IMR-90 (cell line): ENCODE data around the gene TDRD12. TPM values are rescaled to one million over a fixed set of nuclear protein-coding genes. Genes with fewer than 3 reads are reported as not detected.

Experiments used
- ATAC-seq: fragments of 200-7000 bp; cut with Tn5 transposase; 2 replicates; pipeline ENCODE4 v1.9.1; 2020; ENCODE audit warnings: low read depth, mild to moderate bottlenecking, moderate library complexity
- BruUV-seq: library from RNA; stranded (reverse); fragments of 400-500 nt; replicated peaks from 2 replicates; lab custom pipeline; 2021; lab: Mats Ljungman, UMichigan
- CTCF ChIA-PET: fragments of 300-600 bp; formaldehyde crosslinking; extraction: SDS; loops from one replicate; lab custom pipeline; 2021; ENCODE audit warnings: antibody characterized with exemption; lab: Yijun Ruan, JAX
- POLR2A ChIA-PET: fragments of 300-600 bp; sonication (Branson Sonifier 250); formaldehyde crosslinking; loops from one replicate; lab custom pipeline; 2022; ENCODE audit warnings: antibody characterized with exemption; ENCODE audit not compliant: unreplicated experiment; lab: Charles Lee
- DNase-seq: peaks from one replicate; pipeline ENCODE4 v3.0.0; 2013
- H2AFZ ChIP-seq: replicated peaks from 2 replicates; pipeline ENCODE3; 2013; ENCODE audit warnings: low read length, mild to moderate bottlenecking; ENCODE audit not compliant: poor library complexity
- H2AK5ac ChIP-seq: 2 replicates; pipeline ENCODE4 v1.6.1; 2013; ENCODE audit warnings: low read depth, low read length, inconsistent platforms
- H2AK9ac ChIP-seq: replicated peaks from 2 replicates; pipeline ENCODE3; 2013; ENCODE audit warnings: mild to moderate bottlenecking, low read depth, low read length, moderate library complexity; ENCODE audit not compliant: poor library complexity
- H2BK120ac ChIP-seq: 2 replicates; pipeline ENCODE4 v1.6.1; 2013; ENCODE audit warnings: low read depth, low read length, inconsistent platforms
- H2BK15ac ChIP-seq: 3 replicates; pipeline ENCODE4 v1.6.1; 2013; ENCODE audit warnings: low read depth, low read length, inconsistent platforms
- H2BK20ac ChIP-seq: 2 replicates; pipeline ENCODE4 v1.6.1; 2013; ENCODE audit warnings: low read depth, mild to moderate bottlenecking, inconsistent platforms, low read length, moderate library complexity
- H2BK5ac ChIP-seq: 2 replicates; pipeline ENCODE4 v1.6.1; 2013; ENCODE audit warnings: mild to moderate bottlenecking, low read depth, low read length, inconsistent platforms; ENCODE audit not compliant: poor library complexity, severe bottlenecking
- H3K14ac ChIP-seq: replicated peaks from 2 replicates; pipeline ENCODE4 v1.6.1; 2013; ENCODE audit warnings: low read depth, low read length, inconsistent platforms
- H3K18ac ChIP-seq: 2 replicates; pipeline ENCODE4 v1.6.1; 2013; ENCODE audit warnings: low read depth, low read length, control low read depth
- H3K23ac ChIP-seq: 2 replicates; pipeline ENCODE4 v1.6.1; 2013; ENCODE audit warnings: low read depth, low read length, inconsistent platforms
- H3K27ac ChIP-seq: 2 replicates; pipeline ENCODE4 v1.5.1; 2013; ENCODE audit warnings: mild to moderate bottlenecking, control low read depth, low read length; ENCODE audit not compliant: insufficient read depth
- H3K27me3 ChIP-seq: 2 replicates; pipeline ENCODE4 v1.6.1; 2013; ENCODE audit warnings: low read length; ENCODE audit not compliant: control insufficient read depth, insufficient read depth
- H3K36me3 ChIP-seq: 2 replicates; pipeline ENCODE4 v1.6.1; 2013; ENCODE audit warnings: low read length, mixed read lengths; ENCODE audit not compliant: control insufficient read depth, insufficient read depth
- H3K4ac ChIP-seq: 2 replicates; pipeline ENCODE4 v1.6.1; 2013; ENCODE audit warnings: low read depth, low read length, inconsistent platforms
- H3K4me1 ChIP-seq: 2 replicates; pipeline ENCODE4 v1.6.1; 2013; ENCODE audit warnings: low read length, mixed read lengths; ENCODE audit not compliant: control insufficient read depth, insufficient read depth
- H3K4me2 ChIP-seq: 2 replicates; pipeline ENCODE4 v1.6.1; 2013; ENCODE audit warnings: low read depth, mild to moderate bottlenecking, control low read depth, low read length, moderate library complexity
- H3K4me3 ChIP-seq: 2 replicates; pipeline ENCODE4 v1.5.1; 2013; ENCODE audit warnings: low read depth, mild to moderate bottlenecking, control low read depth, low read length, moderate library complexity; ENCODE audit not compliant: insufficient read depth
- H3K56ac ChIP-seq: 2 replicates; pipeline ENCODE4 v1.6.1; 2013; ENCODE audit warnings: low read length, inconsistent platforms; ENCODE audit not compliant: insufficient read depth; ENCODE audit errors: extremely low read depth
- H3K79me1 ChIP-seq, 2 experiments: 2 replicates each; pipeline ENCODE4 v1.6.1; 2013; ENCODE audit warnings: low read length in 2 of 2, inconsistent platforms in 1 of 2, low read depth in 1 of 2
- H3K9ac ChIP-seq: 2 replicates; pipeline ENCODE4 v1.6.1; 2013; ENCODE audit warnings: low read depth, low read length, control low read depth
- H3K9me1 ChIP-seq: 2 replicates; pipeline ENCODE4 v1.6.1; 2013; ENCODE audit warnings: low read length, inconsistent platforms; ENCODE audit not compliant: insufficient read depth
- H3K9me3 ChIP-seq: 2 replicates; pipeline ENCODE4 v1.6.1; 2013; ENCODE audit warnings: low read length; ENCODE audit not compliant: control insufficient read depth, insufficient read depth
- H4K20me1 ChIP-seq: 2 replicates; pipeline ENCODE4 v1.6.1; 2013; ENCODE audit warnings: low read length, inconsistent platforms; ENCODE audit not compliant: insufficient read depth
- H4K5ac ChIP-seq: 2 replicates; pipeline ENCODE4 v1.6.1; 2013; ENCODE audit warnings: mild to moderate bottlenecking, low read depth, low read length, control low read depth
- H4K8ac ChIP-seq, 2 experiments: 2 replicates each; pipeline ENCODE4 v1.6.1; 2013; ENCODE audit warnings: low read depth in 2 of 2, low read length in 2 of 2, control low read depth in 1 of 2, inconsistent platforms in 1 of 2
- H4K91ac ChIP-seq: 2 replicates; pipeline ENCODE4 v1.6.1; 2013; ENCODE audit warnings: low read depth, low read length, inconsistent platforms; ENCODE audit not compliant: insufficient read depth
- BHLHE40 ChIP-seq: fragments of 150-350 bp; IDR thresholded peaks from 2 replicates; pipeline ENCODE4 v1.6.1; 2016; ENCODE audit warnings: mild to moderate bottlenecking, low read depth, low read length
- CEBPB ChIP-seq: IDR thresholded peaks from 2 replicates; pipeline ENCODE4 v1.6.1; 2012; ENCODE audit warnings: low read depth, low read length, improper control_type of control experiment
- CHD1 ChIP-seq: IDR thresholded peaks from 2 replicates; pipeline ENCODE4 v1.6.1; 2012; ENCODE audit warnings: low read depth, low read length, improper control_type of control experiment
- FOS ChIP-seq: fragments of 150-350 bp; IDR thresholded peaks from 2 replicates; pipeline ENCODE4 v1.6.1; 2016; ENCODE audit warnings: low read depth, low read length
- MAFK ChIP-seq: IDR thresholded peaks from 2 replicates; pipeline ENCODE4 v1.6.1; 2012; ENCODE audit warnings: low read depth, low read length, improper control_type of control experiment
- MAZ ChIP-seq: IDR thresholded peaks from 2 replicates; pipeline ENCODE4 v1.6.1; 2012; ENCODE audit warnings: low read depth, mild to moderate bottlenecking, low read length, improper control_type of control experiment, moderate library complexity, borderline replicate concordance
- MXI1 ChIP-seq: IDR thresholded peaks from 2 replicates; pipeline ENCODE4 v1.6.1; 2012; ENCODE audit warnings: low read depth, mild to moderate bottlenecking, low read length, moderate library complexity, borderline replicate concordance
- NFE2L2 ChIP-seq: fragments of 150-350 bp; IDR thresholded peaks from 2 replicates; pipeline ENCODE4 v1.6.1; 2016; ENCODE audit warnings: low read depth, mild to moderate bottlenecking, low read length
- POLR2A ChIP-seq: IDR thresholded peaks from 2 replicates; pipeline ENCODE4 v1.6.1; 2012; ENCODE audit warnings: mild to moderate bottlenecking, low read depth, low read length
- RAD21 ChIP-seq: IDR thresholded peaks from 2 replicates; pipeline ENCODE4 v1.6.1; 2012; ENCODE audit warnings: low read length, improper control_type of control experiment
- RCOR1 ChIP-seq: IDR thresholded peaks from 2 replicates; pipeline ENCODE4 v1.6.1; 2012; ENCODE audit warnings: mild to moderate bottlenecking, low read length, improper control_type of control experiment; ENCODE audit not compliant: insufficient replicate concordance
- RFX5 ChIP-seq: IDR thresholded peaks from 2 replicates; pipeline ENCODE4 v1.8.0; 2012; ENCODE audit warnings: low read depth, mild to moderate bottlenecking, low read length, moderate library complexity
- SMC3 ChIP-seq: fragments of 150-350 bp; IDR thresholded peaks from 2 replicates; pipeline ENCODE4 v1.6.1; 2016; ENCODE audit warnings: low read depth, mild to moderate bottlenecking, antibody characterized with exemption, low read length, moderate library complexity
- WGBS, 2 experiments: methylation state at CpG; one replicate each; pipeline versions ENCODE4 v1.1.5 to v1.1.7; 2013; ENCODE audit warnings: missing lambda C conversion rate in 2 of 2; ENCODE audit not compliant: insufficient read length in 1 of 2; ENCODE audit errors: extremely low coverage in 2 of 2; 5-methylcytosine and 5-hydroxymethylcytosine counted together
- dilution Hi-C: fragments of 300-500 bp; cut with HindIII; formaldehyde crosslinking; loops from one replicate; pipeline ENCODE4 v1.14.3; 2018; ENCODE audit warnings: low sequenced_read_pairs; ENCODE audit not compliant: unreplicated experiment
- in situ Hi-C: fragments of 300-500 bp; cut with MboI; formaldehyde crosslinking; loops from 3 replicates; pipeline ENCODE4 v1.14.3; 2019; ENCODE audit warnings: low sequenced_read_pairs, inconsistent platforms, mixed read lengths
- intact Hi-C: fragments of 100-400 bp; cut with micrococcal nuclease; formaldehyde crosslinking; loops from 2 replicates; pipeline ENCODE4 v1.10.0; 2022
- polyA plus RNA-seq, 3 experiments: library from polyadenylated mRNA; depleted of rRNA; stranded (reverse); fragments of >200 nt; gene quantifications; 2 replicates each; pipeline ENCODE4 v1.2.3, GENCODE V29; 2012; ENCODE audit warnings: low replicate concordance in 1 of 3
- total RNA-seq: library from RNA; depleted of rRNA; stranded (reverse); fragments of >200 nt; gene quantifications from 2 replicates; pipeline ENCODE4 v1.2.3, GENCODE V29; 2012
- TF ChIP-seq, protein P1 (sequence below): fragments of 150-350 bp; IDR thresholded peaks from 2 replicates; pipeline ENCODE4 v1.6.1; 2017; ENCODE audit warnings: mild to moderate bottlenecking, antibody characterized with exemption, low read length, low read depth
- TF ChIP-seq, protein P2 (sequence below): conservative IDR thresholded peaks from 2 replicates; pipeline ENCODE4 v1.5.1; 2012; ENCODE audit warnings: mild to moderate bottlenecking, low read depth, low read length, improper control_type of control experiment
- TF ChIP-seq, protein P3 (sequence below): fragments of 150-350 bp; IDR thresholded peaks from 2 replicates; pipeline ENCODE4 v1.6.1; 2016; ENCODE audit warnings: low read depth, mild to moderate bottlenecking, low read length, moderate library complexity, borderline replicate concordance

TDRD12 gene
- total and polyA plus RNA-seq, 2 of the 4 experiments (the other 2 are of a cell fraction), result under 0.01 to 0.07 TPM

DNA sequence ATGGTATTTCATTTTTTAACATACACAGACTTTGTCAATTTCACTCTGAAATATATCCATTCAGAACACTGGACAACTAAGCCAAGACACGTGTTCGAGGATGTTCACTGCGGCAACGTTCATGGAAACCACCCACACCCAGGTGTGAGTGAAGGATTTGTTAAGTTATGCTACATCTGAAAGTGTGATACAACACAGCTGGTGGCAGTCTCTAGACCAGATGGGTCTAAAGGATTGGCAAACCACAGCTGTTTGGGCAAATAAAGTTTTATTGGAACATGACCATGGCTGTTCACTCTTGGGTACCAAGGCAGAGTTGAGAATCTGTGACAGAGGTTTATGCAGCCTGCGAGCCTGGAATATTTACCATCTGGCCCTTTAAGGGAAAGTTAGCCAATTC, 138.0 kb downstream of the TDRD12 start:
- POLR2A ChIA-PET, result no interaction called here
- whole genome bisulfite sequencing, 2 experiments, result no CpG with 5 or more reads among the region's 5 CpGs

More for the DNA sequence above, 138.0 kb downstream of the TDRD12 start:
- Histone ChIP-seq H2AK5ac (no peak overlapping the region), H4K8ac (no peak overlapping the region), H3K4me3 (no peak overlapping the region), H3K4me1 (no peaks in the 10 kb centered on the region), H3K18ac (no peak overlapping the region), H3K9ac (no peak overlapping the region), H4K20me1 (no peaks in the 10 kb centered on the region), H3K4ac (no peak overlapping the region), H3K14ac (no peak overlapping the region), H2BK5ac (no peak overlapping the region), H3K9me1 (no peaks in the 10 kb centered on the region), H2BK20ac (no peak overlapping the region), H3K56ac (no peak overlapping the region), H3K36me3 (no peaks in the 10 kb centered on the region), H2AFZ (no peak overlapping the region), H2BK120ac (no peak overlapping the region), H2BK15ac (no peak overlapping the region), H3K27ac (no peak overlapping the region), H3K4me2 (no peak overlapping the region), H4K91ac (no peak overlapping the region), H2AK9ac (no peak overlapping the region), H3K9me3 (no peaks in the 10 kb centered on the region), H3K79me1 (no peaks in the 10 kb centered on the region), H3K23ac (no peak overlapping the region), H4K5ac (no peak overlapping the region), H3K27me3 (no peaks in the 10 kb centered on the region)
- in situ Hi-C loops (no loop called here), intact Hi-C loops (no loop called here), dilution Hi-C loops (no loop called here)
- DNase-seq, result no peak
- TF ChIP-seq NFE2L2 (no peak), MXI1 (no peak), BHLHE40 (no peak), MAZ (no peak), FOS (no peak), RFX5 (no peak), RCOR1 (no peak), SMC3 (no peak), RAD21 (no peak), MAFK (no peak), CHD1 (no peak), POLR2A (no peak), CEBPB (no peak)
- TF ChIP-seq, protein P1, sequence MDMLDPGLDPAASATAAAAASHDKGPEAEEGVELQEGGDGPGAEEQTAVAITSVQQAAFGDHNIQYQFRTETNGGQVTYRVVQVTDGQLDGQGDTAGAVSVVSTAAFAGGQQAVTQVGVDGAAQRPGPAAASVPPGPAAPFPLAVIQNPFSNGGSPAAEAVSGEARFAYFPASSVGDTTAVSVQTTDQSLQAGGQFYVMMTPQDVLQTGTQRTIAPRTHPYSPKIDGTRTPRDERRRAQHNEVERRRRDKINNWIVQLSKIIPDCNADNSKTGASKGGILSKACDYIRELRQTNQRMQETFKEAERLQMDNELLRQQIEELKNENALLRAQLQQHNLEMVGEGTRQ, result no peak
- TF ChIP-seq, protein P2, sequence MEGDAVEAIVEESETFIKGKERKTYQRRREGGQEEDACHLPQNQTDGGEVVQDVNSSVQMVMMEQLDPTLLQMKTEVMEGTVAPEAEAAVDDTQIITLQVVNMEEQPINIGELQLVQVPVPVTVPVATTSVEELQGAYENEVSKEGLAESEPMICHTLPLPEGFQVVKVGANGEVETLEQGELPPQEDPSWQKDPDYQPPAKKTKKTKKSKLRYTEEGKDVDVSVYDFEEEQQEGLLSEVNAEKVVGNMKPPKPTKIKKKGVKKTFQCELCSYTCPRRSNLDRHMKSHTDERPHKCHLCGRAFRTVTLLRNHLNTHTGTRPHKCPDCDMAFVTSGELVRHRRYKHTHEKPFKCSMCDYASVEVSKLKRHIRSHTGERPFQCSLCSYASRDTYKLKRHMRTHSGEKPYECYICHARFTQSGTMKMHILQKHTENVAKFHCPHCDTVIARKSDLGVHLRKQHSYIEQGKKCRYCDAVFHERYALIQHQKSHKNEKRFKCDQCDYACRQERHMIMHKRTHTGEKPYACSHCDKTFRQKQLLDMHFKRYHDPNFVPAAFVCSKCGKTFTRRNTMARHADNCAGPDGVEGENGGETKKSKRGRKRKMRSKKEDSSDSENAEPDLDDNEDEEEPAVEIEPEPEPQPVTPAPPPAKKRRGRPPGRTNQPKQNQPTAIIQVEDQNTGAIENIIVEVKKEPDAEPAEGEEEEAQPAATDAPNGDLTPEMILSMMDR, result no peak
- TF ChIP-seq, protein P3, sequence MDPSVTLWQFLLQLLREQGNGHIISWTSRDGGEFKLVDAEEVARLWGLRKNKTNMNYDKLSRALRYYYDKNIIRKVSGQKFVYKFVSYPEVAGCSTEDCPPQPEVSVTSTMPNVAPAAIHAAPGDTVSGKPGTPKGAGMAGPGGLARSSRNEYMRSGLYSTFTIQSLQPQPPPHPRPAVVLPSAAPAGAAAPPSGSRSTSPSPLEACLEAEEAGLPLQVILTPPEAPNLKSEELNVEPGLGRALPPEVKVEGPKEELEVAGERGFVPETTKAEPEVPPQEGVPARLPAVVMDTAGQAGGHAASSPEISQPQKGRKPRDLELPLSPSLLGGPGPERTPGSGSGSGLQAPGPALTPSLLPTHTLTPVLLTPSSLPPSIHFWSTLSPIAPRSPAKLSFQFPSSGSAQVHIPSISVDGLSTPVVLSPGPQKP, result no peak
- no peak for ATAC-seq
- CTCF ChIA-PET, result no interaction called here
- no TSS peak for BruUV-seq
